ENCODE results near the gene ADAMTS13. TPM values are rescaled to one million over a fixed set of nuclear protein-coding genes. Genes with fewer than 3 reads are reported as not detected.

ADAMTS13 gene
- total and polyA plus RNA-seq, 2 donors (not counting 1 experiment from before 2014, with no cell fraction given), result 0.78 to 3.1 TPM

DNA sequence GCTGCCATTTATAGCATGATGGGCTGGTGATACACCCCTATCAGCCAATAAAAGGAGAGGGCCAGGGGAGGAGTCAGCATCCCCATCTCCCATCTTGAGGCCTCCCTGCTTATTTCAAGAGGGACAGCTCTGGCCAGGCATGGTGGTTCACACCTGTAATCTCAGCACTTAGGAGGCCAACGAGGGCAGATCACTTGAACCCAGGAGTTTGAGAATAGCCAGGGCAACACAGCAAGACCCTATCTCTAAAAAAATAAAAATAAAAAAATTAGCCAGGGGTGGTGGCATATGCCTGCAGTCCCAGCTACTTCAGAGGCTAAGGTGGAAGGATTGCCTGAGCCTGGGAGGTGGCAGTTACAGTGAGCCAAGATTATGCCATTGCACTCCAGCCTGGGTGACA lies 14.1 kb upstream of the ADAMTS13 start:
- no peak for DNase-seq (ENCODE audit: low read depth in 2 of 2)
- Histone ChIP-seq H3K4me3 (replicated peaks in 1 of 4; ENCODE audit: control extremely low read depth in 1 of 4, insufficient read depth in 1 of 4, low read depth in 3 of 4, low read length in 4 of 4) (no peak overlapping the region), H3K36me3 (ENCODE audit: control insufficient read depth, insufficient read depth, low read length) (peaks cover 25% of the 10 kb centered on the region), H2AFZ (ENCODE audit: low read length) (no peak overlapping the region), H3K9me3 (ENCODE audit: control insufficient read depth, insufficient read depth, low read depth, low read length) (no peaks in the 10 kb centered on the region), H3K79me2 (ENCODE audit: control insufficient read depth, insufficient read depth, low read length) (no peaks in the 10 kb centered on the region), H4K20me1 (ENCODE audit: control insufficient read depth, extremely low read depth, insufficient read depth, low read length) (no peaks in the 10 kb centered on the region), H3K4me1 (ENCODE audit: control insufficient read depth, extremely low read depth, insufficient read depth, low read length) (peaks cover 2% of the 10 kb centered on the region), H3K9ac (ENCODE audit: insufficient read depth, low read length) (no peak overlapping the region), H3K4me2 (ENCODE audit: extremely low read depth, insufficient read depth, low read length) (no peak overlapping the region), H3K27ac (ENCODE audit: insufficient read depth, low read length) (no peak overlapping the region), H3K27me3 (ENCODE audit: control insufficient read depth, insufficient read depth, low read length) (no peaks in the 10 kb centered on the region)
- TF ChIP-seq, protein P1, sequence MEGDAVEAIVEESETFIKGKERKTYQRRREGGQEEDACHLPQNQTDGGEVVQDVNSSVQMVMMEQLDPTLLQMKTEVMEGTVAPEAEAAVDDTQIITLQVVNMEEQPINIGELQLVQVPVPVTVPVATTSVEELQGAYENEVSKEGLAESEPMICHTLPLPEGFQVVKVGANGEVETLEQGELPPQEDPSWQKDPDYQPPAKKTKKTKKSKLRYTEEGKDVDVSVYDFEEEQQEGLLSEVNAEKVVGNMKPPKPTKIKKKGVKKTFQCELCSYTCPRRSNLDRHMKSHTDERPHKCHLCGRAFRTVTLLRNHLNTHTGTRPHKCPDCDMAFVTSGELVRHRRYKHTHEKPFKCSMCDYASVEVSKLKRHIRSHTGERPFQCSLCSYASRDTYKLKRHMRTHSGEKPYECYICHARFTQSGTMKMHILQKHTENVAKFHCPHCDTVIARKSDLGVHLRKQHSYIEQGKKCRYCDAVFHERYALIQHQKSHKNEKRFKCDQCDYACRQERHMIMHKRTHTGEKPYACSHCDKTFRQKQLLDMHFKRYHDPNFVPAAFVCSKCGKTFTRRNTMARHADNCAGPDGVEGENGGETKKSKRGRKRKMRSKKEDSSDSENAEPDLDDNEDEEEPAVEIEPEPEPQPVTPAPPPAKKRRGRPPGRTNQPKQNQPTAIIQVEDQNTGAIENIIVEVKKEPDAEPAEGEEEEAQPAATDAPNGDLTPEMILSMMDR (conservative IDR thresholded peaks at IDR 0.05 in 1 of 2, IDR thresholded peaks at IDR 0.05 in 1 of 2; ENCODE audit: low read depth in 1 of 2, low read length in 2 of 2), result no peak
- no peak for TF ChIP-seq EZH2 (IDR thresholded peaks at IDR 0.05; ENCODE audit: low read length, missing control alignments)

DNA sequence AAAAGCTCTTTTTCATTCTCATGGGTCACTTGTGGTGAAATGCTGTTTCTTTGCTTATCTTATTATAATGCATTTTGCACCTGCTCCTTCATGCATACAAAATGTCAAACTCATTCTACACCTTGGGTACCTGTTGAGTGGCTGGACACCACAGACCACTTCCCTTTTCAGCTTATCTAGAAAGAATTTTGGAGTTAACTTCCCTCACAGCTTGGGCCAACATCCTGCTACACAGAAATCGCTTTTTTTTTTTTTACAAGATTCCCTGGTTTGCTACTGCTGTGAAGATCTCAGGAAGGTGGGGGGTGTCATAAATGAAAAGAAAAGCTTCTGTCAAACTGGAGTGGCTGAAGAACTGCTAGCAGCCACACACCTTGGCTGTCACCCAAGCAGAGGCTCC lies 7.0 kb upstream of the ADAMTS13 start:
- no peak overlapping the region for H3K9ac ChIP-seq (ENCODE audit: insufficient read depth, low read length)
- H3K27me3 ChIP-seq (ENCODE audit: control insufficient read depth, insufficient read depth, low read length), result no peaks in the 10 kb centered on the region
- DNase-seq (ENCODE audit: low read depth in 2 of 2), result no peak
- H3K79me2 ChIP-seq (ENCODE audit: control insufficient read depth, insufficient read depth, low read length), result peaks cover 35% of the 10 kb centered on the region
- no peak overlapping the region for H3K4me2 ChIP-seq (ENCODE audit: extremely low read depth, insufficient read depth, low read length)
- H2AFZ ChIP-seq (ENCODE audit: low read length), result no peak overlapping the region
- no peaks in the 10 kb centered on the region for H3K9me3 ChIP-seq (ENCODE audit: control insufficient read depth, insufficient read depth, low read depth, low read length)
- TF ChIP-seq, protein P1 (conservative IDR thresholded peaks at IDR 0.05 in 1 of 2, IDR thresholded peaks at IDR 0.05 in 1 of 2; ENCODE audit: low read depth in 1 of 2, low read length in 2 of 2), result no peak
- TF ChIP-seq EZH2 (IDR thresholded peaks at IDR 0.05; ENCODE audit: low read length, missing control alignments), result no peak
- H3K4me1 ChIP-seq (ENCODE audit: control insufficient read depth, extremely low read depth, insufficient read depth, low read length), result peaks cover 4% of the 10 kb centered on the region
- no peak overlapping the region for H3K4me3 ChIP-seq (replicated peaks in 1 of 4; ENCODE audit: control extremely low read depth in 1 of 4, insufficient read depth in 1 of 4, low read depth in 3 of 4, low read length in 4 of 4)
- peaks cover 23% of the 10 kb centered on the region for H3K36me3 ChIP-seq (ENCODE audit: control insufficient read depth, insufficient read depth, low read length)
- no peaks in the 10 kb centered on the region for H4K20me1 ChIP-seq (ENCODE audit: control insufficient read depth, extremely low read depth, insufficient read depth, low read length)
- H3K27ac ChIP-seq (ENCODE audit: insufficient read depth, low read length), result no peak overlapping the region

- peak; percentile 87 to 89 for DNase-seq (ENCODE audit: low read depth in 2 of 2)
- Histone ChIP-seq H3K27me3 (ENCODE audit: control insufficient read depth, insufficient read depth, low read length) (no peaks in the 10 kb centered on the region), H3K27ac (ENCODE audit: insufficient read depth, low read length) (peak within 1 kb of the TSS; percentile 65), H3K9ac (ENCODE audit: insufficient read depth, low read length) (peak within 1 kb of the TSS; percentile 62), H4K20me1 (ENCODE audit: control insufficient read depth, extremely low read depth, insufficient read depth, low read length) (no peaks in the 10 kb centered on the region), H3K9me3 (ENCODE audit: control insufficient read depth, insufficient read depth, low read depth, low read length) (no peaks in the 10 kb centered on the region), H2AFZ (ENCODE audit: low read length) (peak within 1 kb of the TSS; percentile 75), H3K79me2 (ENCODE audit: control insufficient read depth, insufficient read depth, low read length) (peaks cover 35% of the 10 kb centered on the region), H3K4me2 (ENCODE audit: extremely low read depth, insufficient read depth, low read length) (peak within 1 kb of the TSS; percentile 70), H3K36me3 (ENCODE audit: control insufficient read depth, insufficient read depth, low read length) (peaks cover 11% of the 10 kb centered on the region), H3K4me1 (ENCODE audit: control insufficient read depth, extremely low read depth, insufficient read depth, low read length) (peaks cover 4% of the 10 kb centered on the region), H3K4me3 (replicated peaks in 1 of 4; ENCODE audit: control extremely low read depth in 1 of 4, insufficient read depth in 1 of 4, low read depth in 3 of 4, low read length in 4 of 4) (peak within 1 kb of the TSS; percentile 56 to 97 (median 78))
- TF ChIP-seq, protein P1 (conservative IDR thresholded peaks at IDR 0.05 in 1 of 2, IDR thresholded peaks at IDR 0.05 in 1 of 2; ENCODE audit: low read depth in 1 of 2, low read length in 2 of 2), result no peak
- no peak for TF ChIP-seq EZH2 (IDR thresholded peaks at IDR 0.05; ENCODE audit: low read length, missing control alignments)
These were observed 4.4 kb upstream of the ADAMTS13 start, which contains the start of gene REXO4 for GRCh38 chr9:133417541-133418461. TSS of gene REXO4 (minus strand) at chr9:133418010. CDS start at chr9:133417844, 166 bp downstream.
